K562 (cell line): Measurements from ENCODE around the gene MDK. TPM values are rescaled to one million over a fixed set of nuclear protein-coding genes. Genes with fewer than 3 reads are reported as not detected.

Source experiments
- ATAC-seq: fragments of 200-7000 bp; cut with Tn5 transposase; 3 replicates; pipeline ENCODE4 v1.9.1; 2020; ENCODE audit warnings: moderate library complexity
- BruUV-seq: library from RNA; stranded (reverse); fragments of 400-500 nt; replicated peaks from 2 replicates; lab custom pipeline; 2021; lab: Mats Ljungman, UMichigan
- CTCF ChIA-PET: fragments of 300-600 bp; formaldehyde crosslinking; extraction: SDS; loops from one replicate; lab custom pipeline; 2021; ENCODE audit warnings: low intra/inter-chr PET ratio; lab: Yijun Ruan, JAX
- POLR2A ChIA-PET: fragments of 300-600, 350-650 bp; sonication (Branson Sonifier 250); formaldehyde crosslinking; extraction: SDS; loops from one replicate; lab custom pipeline; 2021; ENCODE audit warnings: antibody characterized with exemption, inconsistent platforms; lab: Yijun Ruan, JAX
- DNase-seq, 4 experiments: peaks; one replicate each; pipeline versions ENCODE4 v3.0.0 to v3.0.0-alpha.2; 2011 to 2018; ENCODE audit warnings: low spot score in 3 of 4, mixed read lengths in 3 of 4; ENCODE audit errors: extremely low read depth in 1 of 4
- FAIRE-seq: peaks from 2 replicates; lab custom pipeline; 2011; peaks lifted over from hg19 to GRCh38; lab: Jason Lieb, UNC
- H2AFZ ChIP-seq: 2 replicates; pipeline ENCODE4 v1.6.0; 2011; ENCODE audit warnings: low read depth, low read length, control low read depth, inconsistent platforms
- H3K27ac ChIP-seq: fragments of 200-600 bp; 3 replicates; pipeline ENCODE4 v1.8.0; 2011; ENCODE audit warnings: low read depth, mild to moderate bottlenecking, control low read depth, inconsistent platforms, low read length, moderate library complexity, mixed read lengths; ENCODE audit errors: extremely low read depth
- H3K27me3 ChIP-seq, 2 experiments: fragments of 300-600 bp in 1 of 2; 2 replicates in 1 of 2; 3 replicates in 1 of 2; pipeline versions ENCODE4 v1.6.0 to v1.8.0; 2011; ENCODE audit warnings: inconsistent platforms in 2 of 2, low read length in 2 of 2, mild to moderate bottlenecking in 1 of 2, mixed read lengths in 1 of 2, moderate library complexity in 1 of 2; ENCODE audit not compliant: control insufficient read depth in 2 of 2, insufficient read depth in 2 of 2
- H3K36me3 ChIP-seq: fragments of 300-600 bp; 3 replicates; pipeline ENCODE4 v1.8.0; 2011; ENCODE audit warnings: mild to moderate bottlenecking, low read length, inconsistent platforms; ENCODE audit not compliant: control insufficient read depth, insufficient read depth
- H3K4me1 ChIP-seq, 2 experiments: fragments of 200-600 bp in 1 of 2; replicated peaks in 1 of 2; 2 replicates in 1 of 2; 3 replicates in 1 of 2; pipeline versions ENCODE4 v1.5.1 to v1.8.0; 2011; ENCODE audit warnings: inconsistent platforms in 2 of 2, low read length in 2 of 2, mild to moderate bottlenecking in 1 of 2, mixed read lengths in 1 of 2, moderate library complexity in 1 of 2; ENCODE audit not compliant: control insufficient read depth in 2 of 2, insufficient read depth in 2 of 2
- H3K4me2 ChIP-seq: 2 replicates; pipeline ENCODE4 v1.6.1; 2011; ENCODE audit warnings: low read length, control low read depth, inconsistent platforms, mixed read lengths; ENCODE audit not compliant: insufficient read depth
- H3K4me3 ChIP-seq: fragments of 200-600 bp; sonication (generic), shearing (Covaris generic); 2 replicates; pipeline ENCODE4 v1.5.1; 2016; ENCODE audit warnings: control low read depth, inconsistent platforms
- H3K79me2 ChIP-seq: fragments of 200-600 bp; 3 replicates; pipeline ENCODE4 v1.8.0; 2011; ENCODE audit warnings: low read length, inconsistent platforms; ENCODE audit not compliant: control insufficient read depth, insufficient read depth
- H3K9ac ChIP-seq, 2 experiments: 2 replicates each; pipeline versions ENCODE4 v1.6.0 to v1.6.1; 2011; ENCODE audit warnings: low read depth in 2 of 2, low read length in 2 of 2, control low read depth in 1 of 2, inconsistent platforms in 1 of 2, mild to moderate bottlenecking in 1 of 2, mixed read lengths in 1 of 2; ENCODE audit not compliant: insufficient read depth in 1 of 2
- H3K9me1 ChIP-seq: one replicate; pipeline ENCODE4 v1.6.0; 2011; ENCODE audit warnings: inconsistent platforms, mild to moderate bottlenecking, low read length, moderate library complexity; ENCODE audit not compliant: control insufficient read depth, insufficient read depth
- H3K9me3 ChIP-seq: replicated peaks from 2 replicates; pipeline ENCODE4 v1.5.1; 2011; ENCODE audit warnings: low read depth, low read length, inconsistent platforms; ENCODE audit not compliant: control insufficient read depth, insufficient read depth
- H4K20me1 ChIP-seq: replicated peaks from 2 replicates; pipeline ENCODE4 v1.6.1; 2011; ENCODE audit warnings: low read length, inconsistent platforms, mixed read lengths; ENCODE audit not compliant: control insufficient read depth, insufficient read depth
- ARID3B ChIP-seq: fragments of 250-450 bp; sonication (Bioruptor Pico); IDR thresholded peaks from 2 replicates; pipeline ENCODE4 v1.4.0; 2020; ENCODE audit warnings: borderline replicate concordance
- EGR1 ChIP-seq: fragments of 450-650 bp; conservative IDR thresholded peaks from 2 replicates; pipeline ENCODE4 v1.6.1; 2017; ENCODE audit warnings: mild to moderate bottlenecking
- ELF2 ChIP-seq: fragments of 250-450 bp; sonication (Bioruptor Pico); IDR thresholded peaks from 2 replicates; pipeline ENCODE4 v1.5.0; 2021; ENCODE audit warnings: mild to moderate bottlenecking
- MBD1 ChIP-seq: fragments of 250-450 bp; sonication (Bioruptor Pico); IDR thresholded peaks from 2 replicates; pipeline ENCODE4 v1.8.0; 2022; ENCODE audit warnings: inconsistent platforms
- POLR2G ChIP-seq: fragments of 200-400 bp; formaldehyde crosslinking; IDR thresholded peaks from 2 replicates; pipeline ENCODE4 v1.6.1; 2017; ENCODE audit warnings: low read depth, mild to moderate bottlenecking, antibody characterized with exemption, low read length, moderate library complexity
- RNF2 ChIP-seq: sonication (generic); IDR thresholded peaks from 2 replicates; pipeline ENCODE4 v1.6.1; 2016
- SRSF3 ChIP-seq: fragments of 200-400 bp; formaldehyde crosslinking; IDR thresholded peaks from 2 replicates; pipeline ENCODE4 v1.6.1; 2016; ENCODE audit warnings: mild to moderate bottlenecking, low read length, moderate library complexity; ENCODE audit not compliant: insufficient read depth
- YBX1 ChIP-seq: fragments of 450-650 bp; IDR thresholded peaks from 2 replicates; pipeline ENCODE4 v1.7.1; 2016; ENCODE audit warnings: mild to moderate bottlenecking
- ZFP91 ChIP-seq: sonication (generic); formaldehyde crosslinking; IDR thresholded peaks from 2 replicates; pipeline ENCODE4 v1.8.0; 2022; ENCODE audit warnings: mild to moderate bottlenecking, missing genetic modification reagents
- ZNF764 ChIP-seq: fragments of 250-450 bp; sonication (Bioruptor Pico); IDR thresholded peaks from 2 replicates; pipeline ENCODE4 v1.4.0; 2020; ENCODE audit warnings: low read depth, mild to moderate bottlenecking, moderate library complexity
- WGBS: fragments of 100-300 bp; shearing (Covaris generic); methylation state at CpG from one replicate; pipeline ENCODE4 v1.1.6; 2016; ENCODE audit warnings: low coverage, mixed read lengths; ENCODE audit not compliant: insufficient coverage; ENCODE audit errors: missing lambda C conversion rate; 5-methylcytosine and 5-hydroxymethylcytosine counted together
- in situ Hi-C: fragments of 300-500 bp; cut with MboI; formaldehyde crosslinking; loops from 4 replicates; pipeline ENCODE4 v1.15.0; 2018; ENCODE audit warnings: inconsistent platforms, mixed read lengths
- intact Hi-C: fragments of 100-400 bp; cut with micrococcal nuclease; formaldehyde crosslinking; loops from 2 replicates; pipeline ENCODE4 v1.14.2; 2022
- polyA plus RNA-seq, 8 experiments: library from polyadenylated mRNA; depleted of rRNA in 4 of 8; stranded (reverse) in 5 of 8; unstranded in 3 of 8; fragments of >200 nt; fragmentation: Nextera tagmentation in 2 of 8; fragmentation: Illumina TruSeq in 1 of 8; extraction: Ambion mirVana in 2 of 8; extraction: Trizol in 1 of 8; gene quantifications; 2 replicates each; pipeline versions ENCODE4 v1.2.1 to v1.2.3, GENCODE V29; 2011 to 2014; ENCODE audit warnings: inconsistent platforms in 1 of 8, missing spikeins in 1 of 8
- total RNA-seq, 7 experiments: library from RNA; depleted of rRNA in 6 of 7; stranded (reverse); fragments of >200 nt in 6 of 7; fragmentation: Illumina TruSeq in 2 of 7; extraction: Trizol in 2 of 7; gene quantifications; 2 replicates each; pipeline versions ENCODE4 v1.2.1 to v1.2.3, GENCODE V29; 2011 to 2021; ENCODE audit warnings: low replicate concordance in 1 of 7
- TF ChIP-seq, protein P1 (sequence below): fragments of 250-450 bp; sonication (Bioruptor Pico); IDR thresholded peaks from 2 replicates; pipeline ENCODE4 v1.4.0; 2020; ENCODE audit warnings: mild to moderate bottlenecking, moderate library complexity, borderline replicate concordance

MDK gene
- total and polyA plus RNA-seq, 9 of the 15 experiments (the other 6 are each of a cell fraction or from before 2014, with no cell fraction given): 20.7 to 700 (median 350) TPM

GRCh38 chr11:46352063-46352841 lies 29.2 kb upstream of the MDK start (continued):
- no peak for TF ChIP-seq MBD1 (CRISPR knock-in tag)
- TF ChIP-seq ELF2 (CRISPR knock-in tag): no peak

DNA sequence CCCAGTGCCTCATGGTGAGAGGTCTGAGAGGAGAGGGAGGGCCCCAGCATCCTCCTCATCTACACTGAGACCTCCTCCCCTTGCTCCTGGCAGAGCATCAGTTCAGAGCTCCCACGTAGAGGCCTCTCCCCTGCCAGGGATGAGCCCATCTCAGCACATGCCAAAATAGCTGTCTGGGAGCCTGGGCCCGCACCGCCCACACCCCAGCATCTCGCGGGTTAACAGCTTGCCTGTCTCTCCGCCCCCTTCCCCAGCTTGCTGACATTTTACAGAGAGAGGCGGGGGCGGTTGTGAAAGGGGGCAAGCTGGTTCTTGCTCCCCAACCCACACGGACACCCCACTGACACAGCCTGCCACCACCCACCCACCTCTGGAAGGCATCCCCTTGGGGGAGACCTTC lies 27.8 kb upstream of the MDK start:
- ChIA-PET CTCF (no interaction called here), POLR2A (interaction anchor here (0.9 to 1.5 kb wide), 3 partner anchors 12 to 36 kb away, joined by 3 to 4 read pairs (median 3); no protein-coding TSS in a partner anchor)
- Histone ChIP-seq H2AFZ (no peak overlapping the region), H3K4me2 (no peak overlapping the region), H3K27me3 (no peaks in the 10 kb centered on the region), H3K4me1 (peaks cover 35 to 53% of the 10 kb centered on the region in 2 experiments), H3K9me1 (peaks cover 4% of the 10 kb centered on the region), H3K36me3 (peaks cover 66% of the 10 kb centered on the region; the same call in 2 of the 3 replicates), H3K9me3 (no peaks in the 10 kb centered on the region), H3K9ac (peak overlapping the region in 1 of 2 experiments; percentile 65; a peak in 2 of 4 replicates), H4K20me1 (peaks cover 13% of the 10 kb centered on the region), H3K27ac (no peak overlapping the region), H3K79me2 (peaks cover 80% of the 10 kb centered on the region), H3K4me3 (no peak overlapping the region)
- FAIRE-seq: no peak
- BruUV-seq: no TSS peak
- no peak for DNase-seq
- 76% methylated on average over 9 of the region's 9 CpGs for WGBS
- in situ Hi-C loops (no loop called here), intact Hi-C loops (loop anchor here (2.0 kb wide), 1 partner anchor 27 kb away; the partner anchor contains the start of gene MDK)
- ATAC-seq: no peak
- TF ChIP-seq YBX1: no peak
- TF ChIP-seq POLR2G: peak; percentile 40; the same call in 1 of the 2 replicates
- no peak for TF ChIP-seq ZNF764 (CRISPR knock-in tag)
- TF ChIP-seq EGR1: peak; percentile 79
- TF ChIP-seq SRSF3: no peak
- TF ChIP-seq, protein P1, sequence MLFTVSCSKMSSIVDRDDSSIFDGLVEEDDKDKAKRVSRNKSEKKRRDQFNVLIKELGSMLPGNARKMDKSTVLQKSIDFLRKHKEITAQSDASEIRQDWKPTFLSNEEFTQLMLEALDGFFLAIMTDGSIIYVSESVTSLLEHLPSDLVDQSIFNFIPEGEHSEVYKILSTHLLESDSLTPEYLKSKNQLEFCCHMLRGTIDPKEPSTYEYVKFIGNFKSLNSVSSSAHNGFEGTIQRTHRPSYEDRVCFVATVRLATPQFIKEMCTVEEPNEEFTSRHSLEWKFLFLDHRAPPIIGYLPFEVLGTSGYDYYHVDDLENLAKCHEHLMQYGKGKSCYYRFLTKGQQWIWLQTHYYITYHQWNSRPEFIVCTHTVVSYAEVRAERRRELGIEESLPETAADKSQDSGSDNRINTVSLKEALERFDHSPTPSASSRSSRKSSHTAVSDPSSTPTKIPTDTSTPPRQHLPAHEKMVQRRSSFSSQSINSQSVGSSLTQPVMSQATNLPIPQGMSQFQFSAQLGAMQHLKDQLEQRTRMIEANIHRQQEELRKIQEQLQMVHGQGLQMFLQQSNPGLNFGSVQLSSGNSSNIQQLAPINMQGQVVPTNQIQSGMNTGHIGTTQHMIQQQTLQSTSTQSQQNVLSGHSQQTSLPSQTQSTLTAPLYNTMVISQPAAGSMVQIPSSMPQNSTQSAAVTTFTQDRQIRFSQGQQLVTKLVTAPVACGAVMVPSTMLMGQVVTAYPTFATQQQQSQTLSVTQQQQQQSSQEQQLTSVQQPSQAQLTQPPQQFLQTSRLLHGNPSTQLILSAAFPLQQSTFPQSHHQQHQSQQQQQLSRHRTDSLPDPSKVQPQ (CRISPR knock-in tag): no peak
- no peak for TF ChIP-seq RNF2
- TF ChIP-seq ARID3B: no peak
- no peak for TF ChIP-seq ZFP91 (CRISPR knock-in tag)
